Measurements from ENCODE around the gene SMARCA2.
A peak's percentile ranks its signal among the peaks of the same experiment; 100 is the strongest.
"Not testable (repeated sequence)": the region's sequence is repeated elsewhere in the genome, so short reads cannot be mapped to it uniquely, and the experiment has no call there.

- peak; percentile 68 for TF ChIP-seq CTCF (IDR thresholded peaks at IDR 0.05; ENCODE audit: poor library complexity, severe bottlenecking)
- not testable (repeated sequence) for TF ChIP-seq POLR2AphosphoS5 (IDR thresholded peaks at IDR 0.05); EP300 (conservative IDR thresholded peaks at IDR 0.05; ENCODE audit: poor library complexity, severe bottlenecking); EZH2 (IDR thresholded peaks at IDR 0.05; ENCODE audit: borderline replicate concordance, insufficient read depth, low read length, poor library complexity, severe bottlenecking); REST (IDR thresholded peaks at IDR 0.05; ENCODE audit: borderline replicate concordance)
- peak; percentile 78 for TF ChIP-seq SMC3 (conservative IDR thresholded peaks at IDR 0.05; ENCODE audit: poor library complexity)
These were observed 131.6 kb downstream of the SMARCA2 start for GRCh38 chr9:2146700-2147099.
